HG02973 (cell line): ENCODE results near the gene MGST2.

ENCODE experiments used
- ATAC-seq: cut with Tn5 transposase; IDR thresholded peaks from one replicate; pipeline ENCODE4 v1.9.1; 2021; ENCODE audit warnings: moderate library complexity; ENCODE audit not compliant: unreplicated experiment

Gene MGST2

GRCh38 chr4:139736661-139737060, 71.0 kb downstream of the MGST2 start:
- ATAC-seq, result no peak

- no peak for ATAC-seq
Measured at GRCh38 chr4:139738846-139739613, 73.4 kb downstream of the MGST2 start.

GRCh38 chr4:139740121-139740520, 74.5 kb downstream of the MGST2 start:
- no peak for ATAC-seq

- ATAC-seq, result no peak
Measured at GRCh38 chr4:139740531-139741041, 75.0 kb downstream of the MGST2 start.

- ATAC-seq, result no peak
Measured at GRCh38 chr4:139743027-139743426, 77.4 kb downstream of the MGST2 start.

GRCh38 chr4:139744232-139744631, 78.6 kb downstream of the MGST2 start:
- ATAC-seq, result no peak

GRCh38 chr4:139745111-139745639, 79.6 kb downstream of the MGST2 start:
- no peak for ATAC-seq

- no peak for ATAC-seq
Measured at GRCh38 chr4:139746431-139747171, 81.0 kb downstream of the MGST2 start.

- ATAC-seq, result no peak
Measured at GRCh38 chr4:139749338-139749737, 83.7 kb downstream of the MGST2 start.

- no peak for ATAC-seq
Measured at GRCh38 chr4:139749835-139750498, 84.3 kb downstream of the MGST2 start.

GRCh38 chr4:139753686-139754085, 88.1 kb downstream of the MGST2 start:
- no peak for ATAC-seq
